WTC11 (cell line): ENCODE measurements around the gene SNX19. TPM values are rescaled to one million over a fixed set of nuclear protein-coding genes. Genes with fewer than 3 reads are reported as not detected.

Experiments used
- ATAC-seq: fragments of 200-7000 bp; cut with Tn5 transposase; 2 replicates; pipeline ENCODE4 v1.10.0; 2021; ENCODE audit warnings: mild to moderate bottlenecking, moderate library complexity
- CTCF ChIA-PET: fragments of 300-600 bp; sonication (Branson Sonifier 250); formaldehyde crosslinking; loops from one replicate; lab custom pipeline; 2021; ENCODE audit warnings: antibody characterized with exemption; lab: Charles Lee
- POLR2A ChIA-PET: fragments of 350-600 bp; sonication (Branson Sonifier 250); formaldehyde crosslinking; loops from one replicate; lab custom pipeline; 2021; ENCODE audit warnings: antibody characterized with exemption; lab: Charles Lee
- DNase-seq: peaks from one replicate; pipeline ENCODE4 v3.0.0; 2021; ENCODE audit warnings: low spot score
- H3K27ac Mint-ChIP-seq: 2 replicates; pipeline ENCODE4 v1.8.0; 2021; ENCODE audit warnings: mixed read lengths
- H3K27me3 Mint-ChIP-seq: 2 replicates; pipeline ENCODE4 v1.8.0; 2021; ENCODE audit warnings: low read depth, mild to moderate bottlenecking, moderate library complexity, mixed read lengths
- H3K36me3 Mint-ChIP-seq: 2 replicates; pipeline ENCODE4 v1.8.0; 2021; ENCODE audit warnings: mixed read lengths
- H3K4me1 Mint-ChIP-seq: 2 replicates; pipeline ENCODE4 v1.8.0; 2022; ENCODE audit warnings: mixed read lengths
- H3K4me3 Mint-ChIP-seq: 2 replicates; pipeline ENCODE4 v1.8.0; 2021; ENCODE audit warnings: mild to moderate bottlenecking, moderate library complexity, mixed read lengths
- H3K9me3 Mint-ChIP-seq: 2 replicates; pipeline ENCODE4 v1.8.0; 2021; ENCODE audit warnings: mixed read lengths
- ATF2 ChIP-seq: sonication (generic); formaldehyde crosslinking; IDR thresholded peaks from 2 replicates; pipeline ENCODE4 v1.8.1; 2022; ENCODE audit warnings: low read depth, missing genetic modification reagents, borderline replicate concordance
- CREM ChIP-seq: sonication (generic); formaldehyde crosslinking; IDR thresholded peaks from 2 replicates; pipeline ENCODE4 v1.8.1; 2022; ENCODE audit warnings: mild to moderate bottlenecking, missing genetic modification reagents, moderate library complexity
- FOXP1 ChIP-seq: sonication (generic); formaldehyde crosslinking; IDR thresholded peaks from 2 replicates; pipeline ENCODE4 v1.8.0; 2022; ENCODE audit warnings: missing genetic modification reagents, mild to moderate bottlenecking, moderate library complexity, borderline replicate concordance
- FOXP4 ChIP-seq: sonication (generic); formaldehyde crosslinking; IDR thresholded peaks from 2 replicates; pipeline ENCODE4 v1.8.0; 2022; ENCODE audit warnings: mild to moderate bottlenecking, missing genetic modification reagents
- NR2C2 ChIP-seq: sonication (generic); formaldehyde crosslinking; IDR thresholded peaks from 2 replicates; pipeline ENCODE4 v1.8.0; 2022; ENCODE audit warnings: mild to moderate bottlenecking, missing genetic modification reagents
- PRDM15 ChIP-seq: sonication (generic); formaldehyde crosslinking; IDR thresholded peaks from 2 replicates; pipeline ENCODE4 v1.8.0; 2022; ENCODE audit warnings: missing genetic modification reagents
- PRRX2 ChIP-seq: fragments of 250-450 bp; sonication (Bioruptor Pico); IDR thresholded peaks from 2 replicates; pipeline ENCODE4 v1.8.0; 2021; ENCODE audit warnings: mild to moderate bottlenecking
- SOX15 ChIP-seq: fragments of 250-450 bp; sonication (Bioruptor Pico); IDR thresholded peaks from 2 replicates; pipeline ENCODE4 v1.9.0; 2021; ENCODE audit warnings: mild to moderate bottlenecking
- USF1 ChIP-seq: sonication (generic); formaldehyde crosslinking; IDR thresholded peaks from 2 replicates; pipeline ENCODE4 v1.8.0; 2022; ENCODE audit warnings: mild to moderate bottlenecking, missing genetic modification reagents
- ZNF219 ChIP-seq: sonication (generic); formaldehyde crosslinking; IDR thresholded peaks from 2 replicates; pipeline ENCODE4 v1.8.0; 2023; ENCODE audit warnings: missing genetic modification reagents, mild to moderate bottlenecking, borderline replicate concordance
- ZNF671 ChIP-seq: fragments of 250-450 bp; sonication (Bioruptor Pico); IDR thresholded peaks from 2 replicates; pipeline ENCODE4 v1.8.0; 2021; ENCODE audit warnings: mild to moderate bottlenecking
- total RNA-seq: library from RNA; stranded (reverse); gene quantifications from 3 replicates; pipeline ENCODE4 v1.2.3, GENCODE V29; 2021
- TF ChIP-seq, protein P1 (sequence below): sonication (generic); formaldehyde crosslinking; IDR thresholded peaks from 2 replicates; pipeline ENCODE4 v1.8.1; 2023; ENCODE audit warnings: mild to moderate bottlenecking, missing genetic modification reagents, moderate library complexity
- TF ChIP-seq, protein P2 (sequence below): sonication (generic); formaldehyde crosslinking; conservative IDR thresholded peaks from 2 replicates; pipeline ENCODE4 v1.8.1; 2023; ENCODE audit warnings: mild to moderate bottlenecking, low read depth, missing genetic modification reagents, moderate library complexity
- TF ChIP-seq, protein P3 (sequence below): fragments of 200-600 bp; IDR thresholded peaks from 2 replicates; pipeline ENCODE4 v1.8.0; 2022; ENCODE audit warnings: antibody characterized with exemption
- TF ChIP-seq, protein P4 (sequence below): fragments of 250-450 bp; sonication (Bioruptor Pico); IDR thresholded peaks from 2 replicates; pipeline ENCODE4 v1.9.0; 2021; ENCODE audit warnings: mild to moderate bottlenecking, borderline replicate concordance

The SNX19 gene
- total RNA-seq, 1 experiment from 2014 or later = 25.2 TPM

GRCh38 chr11:130940706-130941105, 24.4 kb upstream of the SNX19 start:
- H3K9me3 Mint-ChIP-seq = no peaks in the 10 kb centered on the region
- H3K36me3 Mint-ChIP-seq = no peaks in the 10 kb centered on the region
- TF ChIP-seq, protein P1, sequence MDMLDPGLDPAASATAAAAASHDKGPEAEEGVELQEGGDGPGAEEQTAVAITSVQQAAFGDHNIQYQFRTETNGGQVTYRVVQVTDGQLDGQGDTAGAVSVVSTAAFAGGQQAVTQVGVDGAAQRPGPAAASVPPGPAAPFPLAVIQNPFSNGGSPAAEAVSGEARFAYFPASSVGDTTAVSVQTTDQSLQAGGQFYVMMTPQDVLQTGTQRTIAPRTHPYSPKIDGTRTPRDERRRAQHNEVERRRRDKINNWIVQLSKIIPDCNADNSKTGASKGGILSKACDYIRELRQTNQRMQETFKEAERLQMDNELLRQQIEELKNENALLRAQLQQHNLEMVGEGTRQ = no peak
- no peak for TF ChIP-seq ZNF219
- TF ChIP-seq NR2C2 (CRISPR knock-in tag) = no peak
- TF ChIP-seq ZNF671 = no peak
- TF ChIP-seq PRDM15 = no peak
- TF ChIP-seq ATF2 (CRISPR knock-in tag) = no peak
- no peak for TF ChIP-seq CREM
- TF ChIP-seq, protein P2, sequence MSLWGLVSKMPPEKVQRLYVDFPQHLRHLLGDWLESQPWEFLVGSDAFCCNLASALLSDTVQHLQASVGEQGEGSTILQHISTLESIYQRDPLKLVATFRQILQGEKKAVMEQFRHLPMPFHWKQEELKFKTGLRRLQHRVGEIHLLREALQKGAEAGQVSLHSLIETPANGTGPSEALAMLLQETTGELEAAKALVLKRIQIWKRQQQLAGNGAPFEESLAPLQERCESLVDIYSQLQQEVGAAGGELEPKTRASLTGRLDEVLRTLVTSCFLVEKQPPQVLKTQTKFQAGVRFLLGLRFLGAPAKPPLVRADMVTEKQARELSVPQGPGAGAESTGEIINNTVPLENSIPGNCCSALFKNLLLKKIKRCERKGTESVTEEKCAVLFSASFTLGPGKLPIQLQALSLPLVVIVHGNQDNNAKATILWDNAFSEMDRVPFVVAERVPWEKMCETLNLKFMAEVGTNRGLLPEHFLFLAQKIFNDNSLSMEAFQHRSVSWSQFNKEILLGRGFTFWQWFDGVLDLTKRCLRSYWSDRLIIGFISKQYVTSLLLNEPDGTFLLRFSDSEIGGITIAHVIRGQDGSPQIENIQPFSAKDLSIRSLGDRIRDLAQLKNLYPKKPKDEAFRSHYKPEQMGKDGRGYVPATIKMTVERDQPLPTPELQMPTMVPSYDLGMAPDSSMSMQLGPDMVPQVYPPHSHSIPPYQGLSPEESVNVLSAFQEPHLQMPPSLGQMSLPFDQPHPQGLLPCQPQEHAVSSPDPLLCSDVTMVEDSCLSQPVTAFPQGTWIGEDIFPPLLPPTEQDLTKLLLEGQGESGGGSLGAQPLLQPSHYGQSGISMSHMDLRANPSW (CRISPR knock-in tag) = no peak
- TF ChIP-seq FOXP1 = no peak
- TF ChIP-seq, protein P3, sequence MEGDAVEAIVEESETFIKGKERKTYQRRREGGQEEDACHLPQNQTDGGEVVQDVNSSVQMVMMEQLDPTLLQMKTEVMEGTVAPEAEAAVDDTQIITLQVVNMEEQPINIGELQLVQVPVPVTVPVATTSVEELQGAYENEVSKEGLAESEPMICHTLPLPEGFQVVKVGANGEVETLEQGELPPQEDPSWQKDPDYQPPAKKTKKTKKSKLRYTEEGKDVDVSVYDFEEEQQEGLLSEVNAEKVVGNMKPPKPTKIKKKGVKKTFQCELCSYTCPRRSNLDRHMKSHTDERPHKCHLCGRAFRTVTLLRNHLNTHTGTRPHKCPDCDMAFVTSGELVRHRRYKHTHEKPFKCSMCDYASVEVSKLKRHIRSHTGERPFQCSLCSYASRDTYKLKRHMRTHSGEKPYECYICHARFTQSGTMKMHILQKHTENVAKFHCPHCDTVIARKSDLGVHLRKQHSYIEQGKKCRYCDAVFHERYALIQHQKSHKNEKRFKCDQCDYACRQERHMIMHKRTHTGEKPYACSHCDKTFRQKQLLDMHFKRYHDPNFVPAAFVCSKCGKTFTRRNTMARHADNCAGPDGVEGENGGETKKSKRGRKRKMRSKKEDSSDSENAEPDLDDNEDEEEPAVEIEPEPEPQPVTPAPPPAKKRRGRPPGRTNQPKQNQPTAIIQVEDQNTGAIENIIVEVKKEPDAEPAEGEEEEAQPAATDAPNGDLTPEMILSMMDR = no peak
- no peak for TF ChIP-seq PRRX2 (CRISPR knock-in tag)
- no peak for TF ChIP-seq USF1 (CRISPR knock-in tag)
- TF ChIP-seq FOXP4 = no peak
- TF ChIP-seq, protein P4, sequence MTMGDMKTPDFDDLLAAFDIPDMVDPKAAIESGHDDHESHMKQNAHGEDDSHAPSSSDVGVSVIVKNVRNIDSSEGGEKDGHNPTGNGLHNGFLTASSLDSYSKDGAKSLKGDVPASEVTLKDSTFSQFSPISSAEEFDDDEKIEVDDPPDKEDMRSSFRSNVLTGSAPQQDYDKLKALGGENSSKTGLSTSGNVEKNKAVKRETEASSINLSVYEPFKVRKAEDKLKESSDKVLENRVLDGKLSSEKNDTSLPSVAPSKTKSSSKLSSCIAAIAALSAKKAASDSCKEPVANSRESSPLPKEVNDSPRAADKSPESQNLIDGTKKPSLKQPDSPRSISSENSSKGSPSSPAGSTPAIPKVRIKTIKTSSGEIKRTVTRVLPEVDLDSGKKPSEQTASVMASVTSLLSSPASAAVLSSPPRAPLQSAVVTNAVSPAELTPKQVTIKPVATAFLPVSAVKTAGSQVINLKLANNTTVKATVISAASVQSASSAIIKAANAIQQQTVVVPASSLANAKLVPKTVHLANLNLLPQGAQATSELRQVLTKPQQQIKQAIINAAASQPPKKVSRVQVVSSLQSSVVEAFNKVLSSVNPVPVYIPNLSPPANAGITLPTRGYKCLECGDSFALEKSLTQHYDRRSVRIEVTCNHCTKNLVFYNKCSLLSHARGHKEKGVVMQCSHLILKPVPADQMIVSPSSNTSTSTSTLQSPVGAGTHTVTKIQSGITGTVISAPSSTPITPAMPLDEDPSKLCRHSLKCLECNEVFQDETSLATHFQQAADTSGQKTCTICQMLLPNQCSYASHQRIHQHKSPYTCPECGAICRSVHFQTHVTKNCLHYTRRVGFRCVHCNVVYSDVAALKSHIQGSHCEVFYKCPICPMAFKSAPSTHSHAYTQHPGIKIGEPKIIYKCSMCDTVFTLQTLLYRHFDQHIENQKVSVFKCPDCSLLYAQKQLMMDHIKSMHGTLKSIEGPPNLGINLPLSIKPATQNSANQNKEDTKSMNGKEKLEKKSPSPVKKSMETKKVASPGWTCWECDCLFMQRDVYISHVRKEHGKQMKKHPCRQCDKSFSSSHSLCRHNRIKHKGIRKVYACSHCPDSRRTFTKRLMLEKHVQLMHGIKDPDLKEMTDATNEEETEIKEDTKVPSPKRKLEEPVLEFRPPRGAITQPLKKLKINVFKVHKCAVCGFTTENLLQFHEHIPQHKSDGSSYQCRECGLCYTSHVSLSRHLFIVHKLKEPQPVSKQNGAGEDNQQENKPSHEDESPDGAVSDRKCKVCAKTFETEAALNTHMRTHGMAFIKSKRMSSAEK (CRISPR knock-in tag) = no peak
- no peak for TF ChIP-seq SOX15
- ChIA-PET POLR2A (no interaction called here), CTCF (no interaction called here)
- no peaks in the 10 kb centered on the region for H3K4me1 Mint-ChIP-seq
- DNase-seq = no peak
- no peak overlapping the region for H3K4me3 Mint-ChIP-seq
- no peak for ATAC-seq
- no peak overlapping the region for H3K27ac Mint-ChIP-seq
- H3K27me3 Mint-ChIP-seq = peaks cover 14% of the 10 kb centered on the region
